ENCODE data around the gene SYNGR3.

- no peak for TF ChIP-seq CTCF (IDR thresholded peaks at IDR 0.05)
- TF ChIP-seq REST (IDR thresholded peaks at IDR 0.05; ENCODE audit: insufficient read depth in 1 of 2, low read depth in 2 of 2, low read length in 1 of 2): no peak
These were observed 39.6 kb downstream of the SYNGR3 start for GRCh38 chr16:2029350-2029749.
